H1 (cell line): ENCODE measurements around the gene RARB. TPM values are rescaled to one million over a fixed set of nuclear protein-coding genes. Genes with fewer than 3 reads are reported as not detected.

Experiments used
- MAFK ChIP-seq: IDR thresholded peaks from 2 replicates; pipeline ENCODE4 v1.6.1; 2012; ENCODE audit warnings: low read depth, mild to moderate bottlenecking, improper control_type of control experiment, low read length
- POLR2AphosphoS5 ChIP-seq: IDR thresholded peaks from 2 replicates; pipeline ENCODE4 v1.6.1; 2011; ENCODE audit warnings: low read depth, low read length
- RXRA ChIP-seq: IDR thresholded peaks from 2 replicates; pipeline ENCODE4 v1.6.1; 2011; ENCODE audit warnings: low read depth, mild to moderate bottlenecking, low read length, moderate library complexity; ENCODE audit not compliant: insufficient read depth
- SRF ChIP-seq: IDR thresholded peaks from 2 replicates; pipeline ENCODE4 v1.6.1; 2011; ENCODE audit warnings: mild to moderate bottlenecking, low read depth, low read length, moderate library complexity
- polyA plus RNA-seq, 7 experiments: library from polyadenylated mRNA; depleted of rRNA in 3 of 7; stranded (reverse) in 5 of 7; unstranded in 2 of 7; fragments of >200 nt in 5 of 7; fragments of 200-250 nt in 2 of 7; gene quantifications; 1 replicate in 5 of 7; 2 replicates in 1 of 7; 4 replicates in 1 of 7; pipeline versions ENCODE4 v1.2.1 to v1.2.3, GENCODE V29; 2011 to 2013; ENCODE audit warnings: missing spikeins in 2 of 7, mixed read lengths in 2 of 7
- total RNA-seq: library from RNA; stranded (reverse); fragmentation: NEBNext Ultra II Directional; extraction: Animal tissue kit (Norgen Biotek cat#: 25700); gene quantifications from 2 replicates; pipeline ENCODE4 v1.2.1, GENCODE V29; 2021

The RARB gene
- total and polyA plus RNA-seq, 2 of the 8 experiments (the other 6 are each of a cell fraction or from before 2014, with no cell fraction given): 0.15 to 0.22 TPM

DNA sequence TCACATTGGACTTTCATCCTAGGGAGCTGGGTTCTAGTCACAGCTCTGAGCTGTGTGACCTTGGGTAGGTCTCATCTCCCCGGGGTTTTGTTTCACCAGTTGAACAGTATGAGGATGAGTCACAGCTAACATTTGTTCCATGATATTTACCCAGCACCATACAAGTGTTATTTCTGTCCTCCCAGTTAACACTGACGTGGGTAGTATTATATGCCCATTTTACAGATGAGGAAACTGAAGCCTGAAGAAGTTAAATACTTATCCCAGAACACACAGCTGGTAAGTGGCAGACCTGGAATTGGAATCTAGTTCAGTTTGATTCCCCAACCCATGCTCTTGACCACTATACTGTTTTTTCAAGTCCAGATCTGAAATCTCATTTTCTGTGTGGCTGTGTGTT lies 908 bp upstream of the RARB start (continued):
- no peak for TF ChIP-seq MAFK
- TF ChIP-seq SRF: no peak
- TF ChIP-seq RXRA: no peak
- TF ChIP-seq POLR2AphosphoS5: no peak
